GM21360 (cell line): ENCODE results near the gene POP7.

ENCODE experiments used
- ATAC-seq: cut with Tn5 transposase; IDR thresholded peaks from one replicate; pipeline ENCODE4 v1.9.1; 2021; ENCODE audit warnings: mild to moderate bottlenecking, moderate library complexity; ENCODE audit not compliant: unreplicated experiment

POP7 gene

DNA sequence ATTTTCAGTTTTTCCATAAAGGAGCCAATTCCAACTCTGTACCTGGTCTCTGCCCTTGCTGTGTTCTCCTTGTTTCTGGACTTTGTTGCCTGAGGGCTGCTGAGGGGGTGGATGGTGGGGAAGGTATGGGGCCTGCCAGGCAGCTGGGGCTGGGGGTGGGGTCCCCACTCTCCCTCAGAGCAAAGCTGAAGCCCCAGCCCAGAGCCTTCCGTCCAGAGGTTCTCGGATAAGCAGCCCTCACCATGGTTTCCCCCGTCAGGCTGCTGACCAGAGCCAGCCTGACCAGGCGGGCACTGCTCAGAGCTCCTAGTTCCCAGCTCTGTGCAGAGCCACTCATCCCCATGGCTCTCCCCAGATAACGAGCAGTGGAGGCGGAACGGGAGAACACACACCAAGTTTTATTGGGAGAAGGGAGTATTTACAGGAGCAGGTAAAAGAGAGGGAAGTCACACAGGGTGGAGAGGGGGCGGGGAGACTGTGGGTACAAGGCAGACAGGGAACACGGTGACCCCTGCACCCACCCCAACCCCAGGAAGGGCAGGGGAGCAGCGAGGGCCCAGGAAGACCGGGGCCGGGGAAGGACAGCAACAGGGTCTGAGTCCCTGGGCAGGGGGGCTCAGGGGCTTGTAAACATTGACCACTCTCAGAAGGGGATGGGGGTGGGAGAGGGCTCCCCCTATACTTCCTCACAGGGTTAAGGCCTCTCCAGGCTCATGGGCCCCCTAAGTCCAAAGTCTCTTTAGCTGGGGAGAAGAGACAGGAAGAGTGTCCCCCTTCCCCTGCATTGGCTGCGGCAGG lies 26.6 kb upstream of the POP7 start:
- no peak for ATAC-seq

DNA sequence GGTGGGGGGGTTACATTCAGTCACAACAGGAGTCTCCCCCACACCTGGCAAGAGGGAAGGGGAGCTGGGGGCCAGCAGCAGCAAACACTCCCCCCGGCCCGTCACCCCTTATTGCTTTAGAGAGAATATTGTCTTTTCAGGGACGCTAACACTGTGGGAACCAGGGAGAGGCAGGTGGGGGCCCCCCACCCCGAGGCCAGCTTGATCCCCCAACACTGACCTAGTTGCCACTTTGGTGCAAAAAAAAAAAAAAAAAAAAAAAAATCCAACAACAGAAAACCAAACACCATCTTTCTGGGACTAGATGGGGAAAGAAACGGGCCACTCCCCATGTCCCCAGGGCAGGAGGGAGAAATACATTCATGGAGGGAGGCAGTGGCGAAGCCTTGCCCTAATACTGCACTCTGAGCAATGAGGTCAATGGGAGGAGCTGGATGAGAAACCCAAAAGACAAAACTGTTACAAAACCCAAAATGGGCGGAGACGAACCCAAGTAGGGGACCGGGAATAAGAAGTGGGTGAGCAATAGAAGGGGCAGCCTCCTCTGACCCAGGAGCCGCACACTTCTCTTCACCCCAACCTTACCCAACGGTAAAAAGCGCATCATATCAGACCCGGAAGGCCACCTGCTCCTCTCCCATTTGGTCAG lies 25.9 kb upstream of the POP7 start:
- ATAC-seq: no peak

DNA sequence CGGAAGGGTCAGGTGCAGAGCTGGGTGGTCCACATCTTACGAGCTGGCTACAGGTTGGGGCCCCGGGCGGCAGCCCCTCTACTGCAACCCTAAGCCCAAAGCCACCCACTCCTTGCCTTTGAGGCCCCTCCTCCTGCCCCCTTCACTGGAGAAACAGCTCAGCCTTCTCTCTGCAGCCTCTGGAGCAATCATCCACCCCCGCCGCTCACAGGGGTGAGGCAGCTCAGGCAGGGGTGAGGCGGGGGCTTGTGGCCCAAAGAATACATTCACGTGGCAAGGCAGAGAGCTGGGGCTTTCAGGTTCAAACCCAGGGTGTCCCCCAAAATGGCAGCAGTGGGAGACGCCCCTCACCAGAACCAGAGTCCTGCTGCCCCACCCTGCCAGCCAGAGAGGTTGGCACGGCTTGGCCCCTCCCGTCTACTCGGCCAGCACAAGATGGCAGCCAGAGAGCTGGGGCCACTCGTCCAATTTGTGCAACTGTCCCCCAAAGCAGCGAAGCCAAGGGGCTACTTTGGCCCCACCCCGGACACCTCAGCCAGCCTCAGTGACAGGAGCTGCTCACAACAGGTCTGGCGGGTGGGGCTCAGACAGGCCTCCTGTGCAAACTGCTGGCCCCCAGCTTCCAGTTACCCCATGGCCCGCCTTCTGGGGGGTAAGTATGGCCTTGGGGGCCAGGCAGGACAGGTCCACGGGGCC lies 25.2 kb upstream of the POP7 start:
- ATAC-seq: no peak

DNA sequence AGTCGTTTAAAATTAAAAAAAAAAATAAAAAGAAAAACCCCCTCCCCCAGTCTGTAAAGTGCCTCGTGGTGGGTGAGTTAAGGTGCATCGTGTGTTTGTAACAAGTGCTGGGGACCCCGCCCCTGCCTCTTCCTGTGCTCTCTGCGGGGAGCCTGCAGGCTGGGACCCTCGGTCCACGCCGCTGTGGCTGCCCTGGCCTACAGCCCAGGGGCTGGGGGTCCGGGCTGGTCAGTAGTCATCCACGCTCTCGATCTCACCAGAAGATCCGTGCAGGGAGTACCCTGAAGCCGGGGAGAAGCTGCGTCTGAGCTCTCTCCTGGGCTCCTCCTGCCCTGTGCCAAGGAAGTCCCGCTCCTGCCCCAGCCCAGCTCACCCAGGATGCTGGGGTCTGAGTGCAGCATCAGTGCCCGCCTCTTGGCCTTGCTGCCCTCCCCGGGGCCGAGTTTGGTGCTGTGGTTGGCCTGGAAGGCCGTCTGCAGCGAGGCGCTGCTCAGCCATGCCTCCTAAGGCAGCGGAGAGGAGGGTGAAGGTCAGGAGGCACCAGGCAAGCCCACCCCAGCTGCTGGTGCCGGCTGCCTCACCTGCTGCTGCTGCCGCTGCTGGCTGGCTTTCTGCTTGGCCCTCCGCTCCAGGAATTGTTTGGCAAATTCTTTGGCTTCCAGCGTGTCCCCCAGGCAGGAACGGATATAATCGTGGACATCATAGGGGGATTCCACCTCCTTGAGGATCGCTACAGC lies 24.3 kb upstream of the POP7 start:
- no peak for ATAC-seq

DNA sequence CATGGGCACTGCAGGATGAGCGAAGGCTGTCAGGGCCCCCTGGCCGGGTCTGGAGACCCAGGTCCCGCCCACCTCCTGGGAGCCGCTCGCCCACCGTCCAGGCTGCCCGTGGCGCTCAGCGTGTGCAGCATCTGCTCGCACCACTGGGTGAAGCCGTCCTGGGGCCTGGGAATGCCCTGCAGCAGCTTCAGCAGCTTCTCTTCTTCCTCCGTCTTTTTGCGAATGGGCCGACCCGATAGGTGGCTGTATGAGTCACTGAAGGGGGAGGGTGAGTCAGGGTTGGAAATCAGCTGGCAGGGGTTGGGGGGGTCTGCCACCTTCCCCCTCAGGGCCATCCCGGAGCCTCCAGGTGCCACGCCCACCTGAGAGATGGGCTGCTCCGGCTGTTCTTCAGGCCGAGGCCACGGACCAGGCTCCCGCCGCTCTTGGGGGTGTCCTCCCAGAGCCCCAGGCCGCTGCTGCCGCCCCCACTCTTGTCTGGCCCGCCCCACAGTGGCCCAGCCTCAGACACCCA lies 23.6 kb upstream of the POP7 start:
- no peak for ATAC-seq

DNA sequence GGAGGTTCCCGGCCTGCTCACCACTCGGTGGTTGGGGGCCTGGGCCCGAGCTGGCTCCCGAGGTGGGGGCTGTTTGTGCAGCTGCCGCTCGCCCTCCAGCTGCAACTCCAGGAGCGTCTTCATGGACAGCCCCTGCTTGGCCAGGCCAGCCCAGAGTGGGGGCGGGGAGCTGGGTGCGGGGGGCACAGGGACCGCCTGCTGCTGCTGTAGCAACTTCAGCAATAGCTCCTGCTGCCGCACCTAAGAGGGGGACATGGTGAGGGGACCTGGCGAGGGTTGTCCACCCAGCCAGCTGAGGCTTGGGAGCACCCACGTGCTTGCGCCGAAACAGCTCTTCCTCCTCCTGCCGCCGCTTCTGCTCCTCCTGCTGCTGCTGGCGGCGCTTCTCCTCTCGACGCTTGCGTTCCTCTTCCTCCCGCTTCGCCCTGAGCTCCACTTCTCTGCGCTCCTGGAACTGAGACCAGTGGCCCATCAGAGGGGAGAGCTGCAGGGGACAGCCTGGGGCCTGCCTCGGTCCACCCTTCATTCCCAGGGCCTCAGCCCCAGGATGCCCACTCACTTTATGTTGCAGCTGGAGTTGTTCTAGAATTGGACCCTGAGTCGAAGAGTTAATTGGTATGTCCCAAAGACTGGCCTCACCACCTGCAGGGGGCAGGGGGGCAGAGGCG lies 22.8 kb upstream of the POP7 start:
- ATAC-seq: no peak

DNA sequence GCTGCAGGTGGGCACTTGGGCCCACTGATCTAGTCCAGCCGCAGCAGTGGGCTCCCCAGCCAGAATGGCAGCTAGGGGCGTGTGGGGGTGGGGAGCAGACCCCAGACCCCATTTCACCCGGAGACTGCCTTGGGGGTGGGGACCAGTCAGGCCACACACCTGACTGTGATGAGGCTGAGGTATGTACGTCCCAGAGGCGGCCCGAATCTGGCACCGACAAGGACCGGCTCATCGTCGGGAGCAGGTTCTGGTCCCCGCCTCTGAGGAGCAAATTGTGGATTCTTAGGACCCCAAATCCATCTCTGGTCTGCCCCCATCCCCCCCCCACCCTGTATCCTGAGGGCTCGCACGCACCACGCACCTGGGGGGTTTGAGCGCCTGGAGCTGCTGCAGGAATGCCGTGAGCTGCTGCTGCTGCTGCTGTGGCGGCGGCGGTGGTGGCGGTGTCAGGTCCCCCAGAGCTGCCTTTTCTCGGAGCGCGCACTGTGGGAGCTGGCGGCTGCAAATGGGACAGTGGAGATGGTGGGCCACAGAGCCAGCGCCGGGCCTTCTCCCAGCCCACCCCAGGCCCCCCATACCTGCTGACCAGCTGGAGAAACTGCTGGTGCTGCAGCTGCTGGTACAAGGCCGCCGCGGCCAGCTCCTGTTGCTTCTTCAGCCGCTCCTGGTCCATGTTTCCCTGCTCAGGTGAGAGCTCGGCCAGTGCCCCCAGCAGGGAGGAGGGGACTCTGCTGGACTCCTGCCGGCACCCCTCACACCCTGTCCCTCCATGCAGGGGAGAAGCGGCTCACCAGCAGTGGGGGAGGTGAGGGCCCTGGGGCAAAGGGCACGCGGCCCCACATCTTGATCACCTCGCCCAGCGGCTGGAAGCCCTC lies 22.0 kb upstream of the POP7 start:
- ATAC-seq: no peak

DNA sequence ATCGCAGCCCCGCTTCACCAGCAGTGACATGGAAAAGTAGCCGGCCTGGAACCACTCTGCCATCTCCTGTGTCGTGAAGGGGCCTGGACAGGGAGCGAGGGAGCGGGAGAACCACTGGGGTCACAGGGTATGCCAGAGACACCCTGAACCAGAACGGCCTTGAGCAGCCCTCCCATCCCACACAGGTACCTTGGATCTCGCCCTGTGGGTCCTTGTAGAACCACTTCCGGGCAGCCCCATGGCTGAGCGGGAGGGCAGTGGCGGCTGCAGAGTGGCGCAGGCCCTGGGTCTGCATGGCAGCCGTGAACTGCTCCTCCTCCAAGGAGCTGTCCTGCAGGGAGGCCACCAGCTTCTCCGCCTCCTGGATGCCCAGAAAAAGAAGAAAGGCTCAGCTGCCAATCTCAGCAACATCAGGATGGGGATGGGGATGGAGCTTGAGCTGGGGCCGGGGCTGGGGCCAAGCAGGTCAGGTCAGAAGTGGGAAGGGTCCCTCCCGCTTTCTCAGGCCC lies 21.3 kb upstream of the POP7 start:
- ATAC-seq: no peak

DNA sequence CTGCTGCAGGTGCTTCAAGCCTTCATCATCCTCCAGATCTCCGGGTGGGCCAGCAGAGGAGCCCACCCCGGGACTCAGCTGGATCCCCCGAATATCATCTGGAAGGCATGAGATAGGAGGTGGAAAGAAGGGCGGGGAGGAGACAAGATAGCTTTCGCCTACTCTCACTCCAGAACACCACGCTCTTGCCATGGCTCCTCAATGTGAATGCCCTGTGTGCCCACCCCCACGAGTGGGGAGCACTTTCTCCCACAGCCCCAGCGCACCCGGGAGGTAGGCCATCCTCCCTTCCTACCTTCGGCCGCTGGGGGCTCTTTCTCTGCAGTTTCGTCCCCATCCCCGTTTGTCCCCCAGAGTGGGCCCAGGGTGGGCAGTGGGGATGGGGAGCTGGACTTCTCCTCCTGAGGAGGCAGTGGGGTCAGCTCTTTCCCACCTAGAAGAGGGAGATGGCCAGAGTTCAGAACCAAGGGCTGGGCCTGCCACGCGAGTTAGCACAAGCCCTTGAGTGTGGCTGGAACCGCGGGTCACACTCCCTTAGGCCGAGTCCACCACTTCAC lies 20.8 kb upstream of the POP7 start:
- no peak for ATAC-seq

DNA sequence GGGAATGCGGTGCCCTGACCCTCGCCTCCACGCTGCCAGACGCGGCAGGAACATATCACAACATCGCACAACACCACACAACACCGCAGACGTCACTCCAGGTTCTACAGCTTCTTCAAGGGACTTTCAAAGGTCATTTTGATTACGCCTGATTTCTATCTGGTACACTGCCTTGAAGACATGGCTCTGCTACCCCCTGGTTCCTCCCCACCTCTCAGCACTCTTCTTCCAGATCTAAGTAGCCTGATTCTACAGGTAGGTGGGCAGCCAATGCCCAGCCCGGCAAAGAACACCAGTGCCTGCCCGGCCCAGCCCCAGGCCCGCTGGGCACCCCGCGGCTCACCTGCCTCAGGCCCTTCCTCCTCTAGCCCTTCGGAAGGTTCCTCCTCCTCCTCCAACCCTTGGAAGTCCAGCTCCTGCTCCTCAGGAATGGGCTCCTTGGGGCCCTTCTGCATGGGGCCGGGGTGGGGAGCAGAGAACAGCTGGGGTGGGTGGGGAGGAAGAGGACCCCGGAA lies 20.2 kb upstream of the POP7 start:
- no peak for ATAC-seq

DNA sequence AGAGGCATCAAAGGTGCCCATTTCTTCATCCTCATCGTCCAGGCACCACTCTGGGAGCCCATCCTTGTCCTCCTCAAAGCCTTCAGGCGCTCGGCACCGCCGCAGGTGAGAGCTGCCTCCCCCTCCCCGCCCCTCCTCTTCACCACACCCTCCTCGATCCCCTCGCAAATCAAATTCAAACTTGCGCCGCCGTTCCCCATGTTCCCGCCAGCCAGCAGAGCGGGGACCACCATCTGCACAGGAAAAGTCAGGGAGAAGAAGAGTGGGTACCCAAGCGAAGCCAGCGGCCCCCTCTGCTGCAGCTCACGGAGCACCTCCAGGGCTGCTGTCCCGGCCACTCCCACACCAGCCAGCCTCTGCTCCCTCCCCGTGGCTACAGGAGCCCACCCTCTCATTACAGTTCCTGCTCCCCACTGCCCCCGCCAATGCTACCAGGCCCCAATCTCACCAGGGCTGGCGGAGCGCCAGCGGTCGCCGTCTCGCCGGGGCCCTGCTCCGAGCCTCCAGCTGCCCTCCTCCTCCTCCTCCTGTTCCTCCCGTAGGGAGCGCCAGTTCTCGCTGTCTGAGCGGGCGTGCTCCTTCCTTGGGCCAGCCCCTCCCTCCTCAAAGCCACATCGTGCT lies 19.6 kb upstream of the POP7 start:
- no peak for ATAC-seq

DNA sequence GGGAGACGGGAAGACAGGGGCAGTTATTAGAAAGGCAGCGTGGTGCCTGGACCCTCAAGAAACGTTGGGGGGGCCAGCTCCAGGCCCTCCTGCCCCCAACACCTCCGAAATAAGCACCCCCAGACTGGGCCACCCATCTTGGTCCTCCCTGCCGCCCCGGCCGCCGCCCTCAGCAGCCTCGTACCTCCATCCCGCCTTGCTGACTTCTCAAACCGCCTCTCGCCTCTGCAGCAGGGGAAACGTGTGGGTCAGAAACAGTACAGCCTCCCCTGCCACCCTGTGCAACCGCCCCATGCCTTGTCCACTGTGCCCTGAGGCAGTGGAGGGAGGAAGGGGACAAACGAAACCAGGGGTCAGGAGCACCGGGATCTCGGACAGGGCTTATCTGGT lies 19.1 kb upstream of the POP7 start:
- no peak for ATAC-seq

DNA sequence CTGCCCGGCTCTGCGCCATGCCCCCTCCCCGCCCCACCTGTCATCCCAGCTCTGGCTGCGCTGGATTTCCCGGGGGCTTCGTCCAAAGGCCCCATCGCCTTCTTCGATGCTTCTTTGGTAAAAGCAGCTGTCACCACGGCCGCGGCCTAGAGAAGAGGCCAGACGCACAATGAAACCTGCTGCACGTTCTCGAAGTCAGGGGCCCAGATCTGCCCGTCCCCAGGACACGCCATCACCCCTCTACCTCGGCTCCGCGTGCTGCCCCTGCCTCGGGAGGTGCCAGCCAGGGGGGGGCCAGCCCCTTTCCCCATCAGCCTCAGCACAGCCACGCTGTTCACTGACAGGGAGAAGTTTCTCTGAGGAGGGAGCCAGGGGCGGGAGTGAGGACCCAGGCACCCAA lies 18.7 kb upstream of the POP7 start:
- no peak for ATAC-seq

DNA sequence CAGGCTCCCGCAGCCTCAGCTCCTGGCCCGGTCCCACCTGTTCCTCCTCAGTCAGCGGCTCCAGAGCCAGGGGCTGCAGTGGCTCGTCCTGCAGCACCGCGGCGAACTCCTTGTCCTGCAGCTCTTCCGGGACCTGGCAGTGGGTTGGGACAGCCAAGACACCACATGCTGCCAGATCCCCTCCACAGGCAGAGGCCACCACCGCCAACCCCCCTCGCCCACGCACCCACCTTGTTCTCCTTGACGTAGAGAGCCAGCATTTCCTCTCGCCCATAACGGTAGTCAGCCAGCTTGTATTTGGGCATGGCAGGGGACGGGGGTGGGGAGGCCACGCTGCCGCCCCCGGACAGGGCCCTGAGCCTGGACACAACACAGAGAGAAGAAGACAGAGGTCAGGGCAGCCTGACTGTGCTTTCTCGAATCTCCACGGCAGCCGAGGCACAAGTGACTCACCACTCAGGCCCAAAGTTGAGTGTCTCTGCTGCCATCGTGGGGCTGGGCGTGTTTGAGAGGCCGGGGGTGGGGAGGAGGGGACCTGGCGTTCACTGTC lies 18.1 kb upstream of the POP7 start:
- ATAC-seq: no peak

DNA sequence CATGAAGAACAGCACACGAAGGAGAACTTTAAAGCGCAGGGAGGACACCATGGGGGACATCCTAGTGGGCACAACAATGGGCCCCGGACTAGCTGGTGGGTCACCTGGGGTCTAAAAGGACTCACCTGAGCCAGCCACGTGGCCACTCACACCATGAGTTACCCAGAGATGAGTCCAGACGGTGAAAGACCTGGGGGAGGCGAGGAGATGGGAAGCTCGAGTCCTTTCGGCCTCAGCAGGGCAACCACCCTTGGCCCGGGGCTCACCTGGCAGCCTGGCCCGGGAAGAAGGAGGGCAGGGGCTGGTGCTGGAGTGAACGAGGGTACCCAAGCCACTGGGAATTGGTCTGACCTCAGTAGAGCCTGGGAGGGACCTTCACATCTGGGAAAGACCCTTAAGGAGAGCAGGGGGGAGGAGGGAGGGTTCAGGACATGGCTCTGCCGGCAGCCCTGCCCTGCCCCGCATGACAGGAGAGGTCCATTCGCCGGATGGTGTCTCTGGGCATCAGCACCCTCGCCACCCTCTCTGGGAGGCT lies 17.5 kb upstream of the POP7 start:
- ATAC-seq: no peak

DNA sequence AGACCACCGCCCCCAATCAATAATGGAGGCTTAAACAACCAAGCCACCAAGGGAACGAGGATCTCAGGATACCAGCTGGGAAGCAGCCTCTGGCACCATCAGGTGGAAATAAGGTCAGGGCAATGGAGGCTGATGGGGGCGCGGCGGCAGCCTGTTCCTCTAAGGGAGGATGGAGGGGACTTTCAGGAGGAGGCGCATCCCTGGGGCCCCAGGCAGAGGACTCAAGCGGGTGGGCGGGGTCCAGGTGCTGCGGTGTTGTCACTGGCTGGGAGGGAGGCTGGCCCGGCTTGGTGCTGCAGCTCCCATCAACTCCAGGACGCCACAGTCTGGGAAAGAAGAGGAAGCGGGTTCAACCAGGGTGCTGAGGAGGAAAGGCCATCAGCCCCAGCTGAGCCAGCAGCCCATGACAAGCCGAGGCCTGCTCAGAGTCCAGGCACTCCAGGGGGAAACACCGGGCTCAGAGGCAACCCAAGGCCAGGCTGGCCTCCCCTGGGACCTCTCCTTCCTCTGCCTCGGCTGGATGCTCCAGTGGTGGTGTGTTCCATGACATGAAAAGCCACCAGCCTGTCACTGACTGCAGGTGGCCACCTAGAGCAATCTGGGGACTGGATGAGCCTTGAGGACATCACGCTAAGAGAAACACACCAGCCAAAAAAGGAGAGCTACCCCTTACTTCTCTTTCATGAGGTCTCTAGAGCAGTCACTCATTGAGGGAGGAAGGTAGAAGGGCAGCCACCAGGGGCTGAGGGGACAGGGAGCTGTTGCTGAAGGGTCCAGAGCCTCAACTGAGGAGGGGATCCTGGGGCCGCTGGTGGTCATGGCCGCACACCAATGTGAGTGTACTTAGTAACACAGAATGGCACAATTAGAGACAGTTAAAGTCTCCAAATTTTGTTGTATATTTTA lies 16.4 kb upstream of the POP7 start:
- no peak for ATAC-seq
